ENCODE results near the gene SERPINB11. TPM values are rescaled to one million over a fixed set of nuclear protein-coding genes. Genes with fewer than 3 reads are reported as not detected.

The SERPINB11 gene
- total and polyA plus RNA-seq, 7 donors, result not detected

DNA sequence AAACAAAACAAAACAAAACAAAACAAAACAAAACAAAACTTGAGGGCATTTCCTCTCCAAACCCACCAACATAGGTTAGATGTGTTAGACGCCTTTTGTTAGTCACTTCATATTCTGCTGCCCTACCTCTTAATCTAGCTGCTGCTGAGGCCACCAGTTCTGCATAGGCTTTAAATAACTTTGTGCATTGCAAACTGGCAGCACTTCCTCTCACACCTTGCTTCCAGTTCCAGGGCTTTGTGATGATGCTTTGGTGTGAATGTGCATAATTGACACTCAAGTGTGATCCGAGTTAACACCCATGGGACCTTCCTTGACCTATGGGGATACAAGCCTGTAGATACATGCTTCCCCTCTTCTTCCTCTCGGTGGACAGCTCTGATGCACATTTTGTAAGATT, 2.3 kb upstream of the SERPINB11 start:
- DNase-seq (no peak), ATAC-seq (no peak)
- WGBS, 3 donors, result 42 to 48% (median 42%) methylated on average over 3 of the region's 3 CpGs
- H3K27ac ChIP-seq, result no peak overlapping the region
- H3K4me3 ChIP-seq, result no peak overlapping the region
- intact Hi-C loops (cut with DNase I), result no loop called here
- no peaks in the 10 kb centered on the region for H3K4me1 ChIP-seq
- TF ChIP-seq CTCF (IDR thresholded peaks at IDR 0.05), result no peak
- no peaks in the 10 kb centered on the region for H3K9me3 ChIP-seq
- H3K36me3 ChIP-seq (ENCODE audit: insufficient read depth in 1 of 2, low read depth in 1 of 2), result no peaks in the 10 kb centered on the region
- no peaks in the 10 kb centered on the region for H3K27me3 ChIP-seq (ENCODE audit: insufficient read depth in 3 of 3, low read length in 2 of 3)

DNA sequence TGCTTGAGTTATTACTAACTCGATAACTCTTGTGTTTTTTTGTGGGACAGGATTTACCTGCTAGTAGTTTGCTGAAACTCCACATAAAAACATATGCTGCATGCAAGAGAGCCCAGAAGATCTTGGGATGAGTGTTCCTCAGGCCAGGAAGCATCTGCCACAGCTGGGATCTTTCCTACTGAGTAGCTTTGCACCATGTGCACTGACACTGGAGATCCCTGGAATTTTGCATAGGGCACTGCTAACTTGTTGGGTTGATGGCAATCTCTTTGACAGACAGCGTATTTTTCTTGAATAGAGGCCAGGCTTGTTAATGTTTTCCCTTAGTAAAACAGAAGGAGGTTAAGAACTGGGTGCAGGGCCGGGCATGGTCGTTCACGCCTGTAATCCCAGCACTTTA, 808 bp upstream of the SERPINB11 start:
- WGBS, 3 donors, result 77 to 87% (median 81%) methylated on average over 5 of the region's 5 CpGs
- H3K4me3 ChIP-seq, result no peak overlapping the region
- H3K36me3 ChIP-seq (ENCODE audit: insufficient read depth in 1 of 2, low read depth in 1 of 2), result no peaks in the 10 kb centered on the region
- intact Hi-C loops (cut with DNase I), result no loop called here
- H3K9me3 ChIP-seq, result no peaks in the 10 kb centered on the region
- DNase-seq (no peak), ATAC-seq (no peak)
- H3K27me3 ChIP-seq (ENCODE audit: insufficient read depth in 3 of 3, low read length in 2 of 3), result no peaks in the 10 kb centered on the region
- H3K27ac ChIP-seq, result no peak overlapping the region
- no peaks in the 10 kb centered on the region for H3K4me1 ChIP-seq
- TF ChIP-seq CTCF (IDR thresholded peaks at IDR 0.05), result no peak

GRCh38 chr18:63705401-63705800, 2.6 kb downstream of the SERPINB11 start:
- DNase-seq, result no peak
- Histone ChIP-seq H3K4me3 (no peak overlapping the region), H3K27ac (no peak overlapping the region), H3K36me3 (ENCODE audit: insufficient read depth in 1 of 2, low read depth in 1 of 2) (no peaks in the 10 kb centered on the region), H3K9me3 (no peaks in the 10 kb centered on the region), H3K4me1 (no peaks in the 10 kb centered on the region), H3K27me3 (ENCODE audit: insufficient read depth in 3 of 3, low read length in 2 of 3) (no peaks in the 10 kb centered on the region)
- TF ChIP-seq CTCF (IDR thresholded peaks at IDR 0.05), result no peak
- WGBS, 3 donors, result 64 to 81% (median 75%) methylated on average over 2 of the region's 2 CpGs
- intact Hi-C loops (cut with DNase I), result no loop called here
- ATAC-seq, result no peak

DNA sequence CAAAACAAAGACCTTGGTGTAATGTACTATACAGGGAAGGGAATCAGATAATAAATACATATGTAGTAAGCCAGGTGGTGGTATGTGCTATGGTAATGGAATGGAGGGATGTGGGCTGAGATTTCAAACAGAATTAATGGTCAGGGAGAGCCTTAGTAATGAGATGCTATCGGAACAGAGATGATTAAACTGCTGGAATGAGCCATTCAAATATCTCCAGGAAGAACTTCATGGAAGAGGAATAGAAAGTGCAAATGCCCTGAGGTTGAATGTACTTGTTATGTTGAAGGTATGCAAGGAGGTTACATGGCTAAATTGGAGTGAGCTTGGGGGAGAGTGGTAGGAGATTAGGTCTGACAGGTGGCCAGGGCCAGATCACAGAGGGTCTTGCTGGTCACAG, 5.1 kb downstream of the SERPINB11 start:
- intact Hi-C loops (cut with DNase I), result no loop called here
- H3K4me1 ChIP-seq, result no peaks in the 10 kb centered on the region
- H3K36me3 ChIP-seq (ENCODE audit: insufficient read depth in 1 of 2, low read depth in 1 of 2), result no peaks in the 10 kb centered on the region
- TF ChIP-seq CTCF (IDR thresholded peaks at IDR 0.05), result no peak
- no peaks in the 10 kb centered on the region for H3K9me3 ChIP-seq
- H3K27me3 ChIP-seq (ENCODE audit: insufficient read depth in 3 of 3, low read length in 2 of 3), result no peaks in the 10 kb centered on the region
- DNase-seq, result no peak
- no peak overlapping the region for H3K27ac ChIP-seq
- WGBS, 3 donors, result 63 to 85% (median 81%) methylated on average over 1 of the region's 1 CpG
- H3K4me3 ChIP-seq, result no peak overlapping the region
- ATAC-seq, result no peak

DNA sequence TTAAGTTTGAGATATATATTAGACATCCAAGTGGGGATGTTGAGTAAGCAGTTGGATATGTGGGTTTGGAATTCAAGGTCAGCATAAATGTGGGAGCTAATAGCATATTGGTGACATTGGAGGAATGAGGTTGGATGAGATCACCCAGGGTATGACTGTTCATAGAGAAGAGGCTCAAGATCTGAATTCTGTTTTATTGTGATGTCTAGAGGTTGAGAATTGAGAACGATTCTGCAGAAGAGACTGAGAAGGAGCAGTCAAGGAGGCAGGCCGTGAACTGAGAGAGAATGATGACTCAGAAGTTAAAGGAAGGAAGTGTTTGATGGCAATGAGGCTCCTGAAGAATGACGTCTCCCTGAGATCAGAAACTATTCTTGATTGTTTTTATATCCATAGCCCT, 5.9 kb downstream of the SERPINB11 start:
- Histone ChIP-seq H3K36me3 (ENCODE audit: insufficient read depth in 1 of 2, low read depth in 1 of 2) (no peaks in the 10 kb centered on the region), H3K27ac (no peak overlapping the region), H3K9me3 (no peaks in the 10 kb centered on the region), H3K4me3 (no peak overlapping the region), H3K27me3 (ENCODE audit: insufficient read depth in 3 of 3, low read length in 2 of 3) (no peaks in the 10 kb centered on the region), H3K4me1 (no peaks in the 10 kb centered on the region)
- ATAC-seq, result no peak
- 58 to 68% (median 66%) methylated on average over 3 of the region's 3 CpGs for WGBS, 3 donors
- no peak for DNase-seq
- intact Hi-C loops (cut with DNase I), result no loop called here
- TF ChIP-seq CTCF (IDR thresholded peaks at IDR 0.05), result no peak
